Stimulated activated naive B cell treated with anti-CD40 and anti-IgM and Interleukin-4, amounts not matched to agents 10 μg/mL and 1 μg/mL and 100 μg/mL, for 72 hours (primary cell): ENCODE data around the gene STN1.

Source experiments
- ATAC-seq, 2 donors: fragments of 150-1000 bp; cut with Tn5 transposase; replicated peaks; 2 replicates each; pipeline ENCODE4 v1.10.0; 2021; ENCODE audit warnings: moderate library complexity in 1 of 2
- DNase-seq: peaks from one replicate; pipeline ENCODE4 v3.0.0; 2021
- H3K27ac Mint-ChIP-seq: one replicate; pipeline ENCODE4 v1.8.0; 2022; ENCODE audit warnings: mild to moderate bottlenecking, mixed read lengths
- H3K27me3 Mint-ChIP-seq, 2 donors: one replicate each; pipeline ENCODE4 v1.8.0; 2022; ENCODE audit warnings: mixed read lengths in 2 of 2
- H3K36me3 Mint-ChIP-seq, 2 donors: one replicate each; pipeline ENCODE4 v1.8.0; 2022; ENCODE audit warnings: mixed read lengths in 2 of 2, mild to moderate bottlenecking in 1 of 2
- H3K4me1 Mint-ChIP-seq, 2 donors: one replicate each; pipeline ENCODE4 v1.8.0; 2022; ENCODE audit warnings: mixed read lengths in 2 of 2, mild to moderate bottlenecking in 1 of 2
- H3K4me3 Mint-ChIP-seq, 2 donors: one replicate each; pipeline ENCODE4 v1.8.0; 2022; ENCODE audit warnings: mild to moderate bottlenecking in 2 of 2, mixed read lengths in 2 of 2, moderate library complexity in 1 of 2
- H3K9me3 Mint-ChIP-seq, 2 donors: one replicate each; pipeline ENCODE4 v1.8.0; 2022; ENCODE audit warnings: mixed read lengths in 2 of 2, mild to moderate bottlenecking in 1 of 2

The STN1 gene

GRCh38 chr10:103919648-103920025, 1.7 kb upstream of the STN1 start:
- DNase-seq (no peak), ATAC-seq (no peak)
- no peak overlapping the region for H3K27ac Mint-ChIP-seq
- peaks cover 0 to 1% of the 10 kb centered on the region in 2 donors for H3K9me3 Mint-ChIP-seq
- no peak overlapping the region for H3K4me3 Mint-ChIP-seq
- peaks cover 6 to 27% of the 10 kb centered on the region in 2 donors for H3K4me1 Mint-ChIP-seq
- no peaks in the 10 kb centered on the region for H3K27me3 Mint-ChIP-seq
- peaks cover 12 to 19% of the 10 kb centered on the region in 2 donors for H3K36me3 Mint-ChIP-seq

GRCh38 chr10:103917302-103918052, 507 bp downstream of the STN1 start:
- DNase-seq, result no peak

GRCh38 chr10:103916876-103917275, 1.1 kb downstream of the STN1 start:
- peak overlapping the region; percentile 87 for H3K27ac Mint-ChIP-seq
- DNase-seq (no peak), ATAC-seq (no peak)
- H3K27me3 Mint-ChIP-seq, result no peaks in the 10 kb centered on the region
- peak overlapping the region; percentile 93 to 97 for H3K4me3 Mint-ChIP-seq
- H3K36me3 Mint-ChIP-seq, result peaks cover 20 to 30% of the 10 kb centered on the region in 2 donors
- H3K9me3 Mint-ChIP-seq, result peaks cover 0 to 1% of the 10 kb centered on the region in 2 donors
- peaks cover 11 to 27% of the 10 kb centered on the region in 2 donors for H3K4me1 Mint-ChIP-seq

More at GRCh38 chr10:103917302-103918052, 507 bp downstream of the STN1 start:
- Mint-ChIP-seq H3K4me1 (peaks cover 9 to 27% of the 10 kb centered on the region in 2 donors), H3K27me3 (no peaks in the 10 kb centered on the region), H3K4me3 (peak overlapping the region; percentile 93 to 97), H3K27ac (peak overlapping the region; percentile 98), H3K36me3 (peaks cover 19 to 30% of the 10 kb centered on the region in 2 donors), H3K9me3 (peaks cover 0 to 1% of the 10 kb centered on the region in 2 donors)
- ATAC-seq, result peak; percentile 30 to 37

GRCh38 chr10:103916254-103916653, 1.7 kb downstream of the STN1 start:
- ATAC-seq (no peak), DNase-seq (no peak)
- no peaks in the 10 kb centered on the region for H3K27me3 Mint-ChIP-seq
- peaks cover 20 to 30% of the 10 kb centered on the region in 2 donors for H3K36me3 Mint-ChIP-seq
- peak overlapping the region; percentile 55 to 62 for H3K4me3 Mint-ChIP-seq
- H3K4me1 Mint-ChIP-seq, result peaks cover 11 to 33% of the 10 kb centered on the region in 2 donors
- H3K27ac Mint-ChIP-seq, result peak overlapping the region; percentile 4
- H3K9me3 Mint-ChIP-seq, result peaks cover 0 to 1% of the 10 kb centered on the region in 2 donors

GRCh38 chr10:103915796-103916195, 2.2 kb downstream of the STN1 start:
- Mint-ChIP-seq H3K36me3 (peaks cover 20 to 30% of the 10 kb centered on the region in 2 donors), H3K9me3 (peaks cover 0 to 1% of the 10 kb centered on the region in 2 donors), H3K4me1 (peaks cover 14 to 38% of the 10 kb centered on the region in 2 donors), H3K27me3 (no peaks in the 10 kb centered on the region), H3K4me3 (peak overlapping the region; percentile 55 to 62), H3K27ac (no peak overlapping the region)
- ATAC-seq (no peak), DNase-seq (no peak)

GRCh38 chr10:103912759-103913158, 5.2 kb downstream of the STN1 start:
- H3K4me3 Mint-ChIP-seq, result no peak overlapping the region
- H3K9me3 Mint-ChIP-seq, result peaks cover 0 to 1% of the 10 kb centered on the region in 2 donors

GRCh38 chr10:103911021-103911459, 6.9 kb downstream of the STN1 start:
- Mint-ChIP-seq H3K4me1 (peaks cover 26 to 37% of the 10 kb centered on the region in 2 donors), H3K9me3 (peaks cover 0 to 1% of the 10 kb centered on the region in 2 donors), H3K27ac (peak overlapping the region; percentile 81), H3K36me3 (peaks cover 22 to 32% of the 10 kb centered on the region in 2 donors), H3K4me3 (peak overlapping the region in 1 of 2 donors; percentile 45), H3K27me3 (no peaks in the 10 kb centered on the region)
- peak in 1 of 2 donors; percentile 49 for ATAC-seq
- DNase-seq, result no peak

More at GRCh38 chr10:103912759-103913158, 5.2 kb downstream of the STN1 start:
- H3K36me3 Mint-ChIP-seq, result peaks cover 25 to 37% of the 10 kb centered on the region in 2 donors
- peak overlapping the region; percentile 38 for H3K27ac Mint-ChIP-seq
- ATAC-seq, result no peak
- no peak for DNase-seq
- peaks cover 31 to 52% of the 10 kb centered on the region in 2 donors for H3K4me1 Mint-ChIP-seq
- H3K27me3 Mint-ChIP-seq, result no peaks in the 10 kb centered on the region

- peak overlapping the region; percentile 81 for H3K27ac Mint-ChIP-seq
- peak overlapping the region in 1 of 2 donors; percentile 19 for H3K4me3 Mint-ChIP-seq
- peaks cover 20 to 27% of the 10 kb centered on the region in 2 donors for H3K36me3 Mint-ChIP-seq
- no peak for DNase-seq
- peaks cover 0 to 1% of the 10 kb centered on the region in 2 donors for H3K9me3 Mint-ChIP-seq
- peaks cover 24 to 34% of the 10 kb centered on the region in 2 donors for H3K4me1 Mint-ChIP-seq
- no peaks in the 10 kb centered on the region for H3K27me3 Mint-ChIP-seq
- ATAC-seq, result no peak
Measured at GRCh38 chr10:103910442-103911012, 7.5 kb downstream of the STN1 start.

- Mint-ChIP-seq H3K4me3 (no peak overlapping the region), H3K36me3 (peaks cover 13 to 25% of the 10 kb centered on the region in 2 donors), H3K4me1 (peaks cover 15 to 24% of the 10 kb centered on the region in 2 donors), H3K9me3 (no peaks in the 10 kb centered on the region), H3K27ac (no peak overlapping the region), H3K27me3 (no peaks in the 10 kb centered on the region)
- ATAC-seq (no peak), DNase-seq (no peak)
Measured at GRCh38 chr10:103905441-103905840, 12.5 kb downstream of the STN1 start.

GRCh38 chr10:103901299-103901698, 16.7 kb downstream of the STN1 start:
- ATAC-seq (no peak), DNase-seq (no peak)
- Mint-ChIP-seq H3K4me3 (no peak overlapping the region), H3K9me3 (no peaks in the 10 kb centered on the region), H3K4me1 (peaks cover 1 to 6% of the 10 kb centered on the region in 2 donors), H3K36me3 (peaks cover 15 to 41% of the 10 kb centered on the region in 2 donors), H3K27me3 (no peaks in the 10 kb centered on the region), H3K27ac (no peak overlapping the region)

GRCh38 chr10:103899312-103899711, 18.7 kb downstream of the STN1 start:
- DNase-seq (no peak), ATAC-seq (no peak)
- peaks cover 20 to 49% of the 10 kb centered on the region in 2 donors for H3K36me3 Mint-ChIP-seq
- no peak overlapping the region for H3K4me3 Mint-ChIP-seq
- H3K27ac Mint-ChIP-seq, result no peak overlapping the region
- no peaks in the 10 kb centered on the region for H3K9me3 Mint-ChIP-seq
- peaks cover 3 to 6% of the 10 kb centered on the region in 2 donors for H3K4me1 Mint-ChIP-seq
- no peaks in the 10 kb centered on the region for H3K27me3 Mint-ChIP-seq

GRCh38 chr10:103897241-103897774, 20.7 kb downstream of the STN1 start:
- DNase-seq (no peak), ATAC-seq (no peak)
- Mint-ChIP-seq H3K36me3 (peaks cover 24 to 49% of the 10 kb centered on the region in 2 donors), H3K9me3 (no peaks in the 10 kb centered on the region), H3K4me1 (peaks cover 2 to 6% of the 10 kb centered on the region in 2 donors), H3K4me3 (no peak overlapping the region), H3K27me3 (no peaks in the 10 kb centered on the region), H3K27ac (no peak overlapping the region)

- no peaks in the 10 kb centered on the region for H3K27me3 Mint-ChIP-seq
- no peak overlapping the region for H3K4me3 Mint-ChIP-seq
- H3K4me1 Mint-ChIP-seq, result peaks cover 2 to 6% of the 10 kb centered on the region in 2 donors
- no peak overlapping the region for H3K27ac Mint-ChIP-seq
- H3K36me3 Mint-ChIP-seq, result peaks cover 27 to 54% of the 10 kb centered on the region in 2 donors
- DNase-seq, result no peak
- H3K9me3 Mint-ChIP-seq, result no peaks in the 10 kb centered on the region
- no peak for ATAC-seq
Measured at GRCh38 chr10:103896225-103896624, 21.8 kb downstream of the STN1 start.

- Mint-ChIP-seq H3K9me3 (no peaks in the 10 kb centered on the region), H3K4me3 (no peak overlapping the region), H3K27me3 (no peaks in the 10 kb centered on the region), H3K4me1 (peaks cover 2 to 3% of the 10 kb centered on the region in 2 donors), H3K36me3 (peaks cover 28 to 54% of the 10 kb centered on the region in 2 donors), H3K27ac (no peak overlapping the region)
- no peak for ATAC-seq
- no peak for DNase-seq
Measured at GRCh38 chr10:103895411-103896186, 22.4 kb downstream of the STN1 start.
